B cell (primary cell): ENCODE measurements around the gene ABLIM1. TPM values are rescaled to one million over a fixed set of nuclear protein-coding genes. Genes with fewer than 3 reads are reported as not detected.

Experiments
- ATAC-seq: fragments of 200-7000 bp; cut with Tn5 transposase; one replicate; pipeline ENCODE4 v1.10.0; 2021; ENCODE audit warnings: low read depth, mild to moderate bottlenecking, moderate number of reproducible peaks, moderate library complexity
- CTCF ChIA-PET: fragments of 350-600 bp; sonication (Branson Sonifier 250); formaldehyde crosslinking; loops from one replicate; lab custom pipeline; 2021; ENCODE audit warnings: antibody characterized with exemption, inconsistent platforms; lab: Charles Lee
- POLR2A ChIA-PET: fragments of 350-600 bp; sonication (Branson Sonifier 250); formaldehyde crosslinking; loops from one replicate; lab custom pipeline; 2021; ENCODE audit warnings: antibody characterized with exemption; lab: Charles Lee
- DNase-seq: peaks from one replicate; pipeline ENCODE4 v3.0.0; 2013
- H2AFZ ChIP-seq: 2 replicates; pipeline ENCODE4 v1.6.1; 2012; ENCODE audit warnings: mild to moderate bottlenecking, low read depth, low read length; ENCODE audit not compliant: insufficient read depth, poor library complexity, severe bottlenecking
- H3K27ac ChIP-seq, 2 donors: 1 replicate in 1 of 2; 2 replicates in 1 of 2; pipeline ENCODE4 v1.5.1; 2012 to 2013; ENCODE audit warnings: low read length in 2 of 2, mild to moderate bottlenecking in 2 of 2, moderate library complexity in 1 of 2
- H3K27me3 ChIP-seq, 4 experiments: fragments of 200-600 bp in 1 of 4; sonication (generic) in 1 of 4; replicated peaks in 1 of 4; 1 replicate in 2 of 4; 2 replicates in 2 of 4; pipeline versions ENCODE4 v1.6.1 to v1.7.0; 2013 to 2016; ENCODE audit warnings: low read length in 3 of 4, mild to moderate bottlenecking in 2 of 4, mixed read lengths in 1 of 4, moderate library complexity in 1 of 4; ENCODE audit not compliant: insufficient read depth in 4 of 4, control insufficient read depth in 3 of 4; ENCODE audit errors: control extremely low read depth in 1 of 4
- H3K36me3 ChIP-seq, 2 experiments: replicated peaks in 1 of 2; 1 replicate in 1 of 2; 2 replicates in 1 of 2; pipeline versions ENCODE4 v1.6.1 to v1.7.1; 2013; ENCODE audit warnings: low read length in 1 of 2; ENCODE audit not compliant: insufficient read depth in 2 of 2, control insufficient read depth in 1 of 2; ENCODE audit errors: control extremely low read depth in 1 of 2, extremely low read depth in 1 of 2
- H3K4me1 ChIP-seq, 2 donors: fragments of 200-600 bp in 1 of 2; sonication (generic) in 1 of 2; 1 replicate in 1 of 2; 2 replicates in 1 of 2; pipeline versions ENCODE4 v1.5.1 to v1.6.1; 2013 to 2017; ENCODE audit warnings: low read length in 2 of 2; ENCODE audit not compliant: control insufficient read depth in 2 of 2, insufficient read depth in 2 of 2
- H3K4me2 ChIP-seq: replicated peaks from 2 replicates; pipeline ENCODE3; 2012; ENCODE audit warnings: mild to moderate bottlenecking, low read depth, low read length; ENCODE audit not compliant: poor library complexity, severe bottlenecking
- H3K4me3 ChIP-seq, 5 experiments: fragments of 200-600 bp in 1 of 5; sonication (generic) in 1 of 5; 1 replicate in 3 of 5; 2 replicates in 2 of 5; pipeline versions ENCODE4 v1.5.1 to v1.7.0; 2011 to 2016; ENCODE audit warnings: low read length in 4 of 5, mild to moderate bottlenecking in 4 of 5, low read depth in 2 of 5, control low read depth in 1 of 5, moderate library complexity in 1 of 5; ENCODE audit not compliant: insufficient read depth in 1 of 5; ENCODE audit errors: control extremely low read depth in 1 of 5, extremely low read depth in 1 of 5
- H3K79me2 ChIP-seq: fragments of 200-600 bp; sonication (generic); one replicate; pipeline ENCODE4 v1.6.0; 2016; ENCODE audit warnings: low read length; ENCODE audit not compliant: control insufficient read depth, insufficient read depth
- H3K9ac ChIP-seq: fragments of 200-600 bp; sonication (generic); 2 replicates; pipeline ENCODE4 v1.6.1; 2017; ENCODE audit warnings: mild to moderate bottlenecking, low read length, moderate library complexity
- H3K9me3 ChIP-seq, 3 donors: one replicate each; pipeline versions ENCODE4 v1.6.1 to v1.7.1; 2013; ENCODE audit warnings: low read length in 2 of 3; ENCODE audit not compliant: control insufficient read depth in 2 of 3, insufficient read depth in 1 of 3; ENCODE audit errors: control extremely low read depth in 1 of 3
- H4K20me1 ChIP-seq: 2 replicates; pipeline ENCODE4 v1.6.0; 2012; ENCODE audit warnings: mild to moderate bottlenecking, low read length; ENCODE audit not compliant: insufficient read depth, control insufficient read depth, poor library complexity, severe bottlenecking
- H3K27ac Mint-ChIP-seq: one replicate; pipeline ENCODE4 v1.8.0; 2021; ENCODE audit warnings: mixed read lengths
- H3K27me3 Mint-ChIP-seq: one replicate; pipeline ENCODE4 v1.8.0; 2021; ENCODE audit warnings: mixed read lengths
- H3K4me1 Mint-ChIP-seq: one replicate; pipeline ENCODE4 v1.8.0; 2021; ENCODE audit warnings: mixed read lengths
- H3K4me3 Mint-ChIP-seq: one replicate; pipeline ENCODE4 v1.8.0; 2021; ENCODE audit warnings: mixed read lengths
- H3K9me3 Mint-ChIP-seq: one replicate; pipeline ENCODE4 v1.8.0; 2022; ENCODE audit warnings: mixed read lengths; ENCODE audit not compliant: insufficient read depth
- EZH2 ChIP-seq: IDR thresholded peaks from 2 replicates; pipeline ENCODE4 v1.6.1; 2012; ENCODE audit warnings: borderline replicate concordance, low read depth, mild to moderate bottlenecking, moderate library complexity, low read length; ENCODE audit not compliant: insufficient read depth, poor library complexity, severe bottlenecking
- WGBS: methylation state at CpG from one replicate; pipeline ENCODE4 v1.1.5; 2013; ENCODE audit warnings: missing lambda C conversion rate; ENCODE audit not compliant: insufficient coverage; 5-methylcytosine and 5-hydroxymethylcytosine counted together
- intact Hi-C: fragments of 100-400 bp; cut with micrococcal nuclease; formaldehyde crosslinking; loops from one replicate; pipeline ENCODE4 v1.10.0; 2022
- polyA plus RNA-seq: library from polyadenylated mRNA; depleted of rRNA; stranded (reverse); fragments of >200 nt; gene quantifications from 2 replicates; pipeline ENCODE4 v1.2.3, GENCODE V29; 2012
- total RNA-seq, 2 donors: library from RNA; stranded (reverse); fragments of 120-200 nt in 1 of 2; gene quantifications; 1 replicate in 1 of 2; 2 replicates in 1 of 2; pipeline versions ENCODE4 v1.2.3 to v1.2.4, GENCODE V29; 2013 to 2022
- TF ChIP-seq, protein P1 (sequence below): fragments of 200-600 bp; IDR thresholded peaks from one replicate; pipeline ENCODE4 v1.8.0; 2022; ENCODE audit warnings: antibody characterized with exemption, mild to moderate bottlenecking

The ABLIM1 gene
- total and polyA plus RNA-seq, 2 donors (not counting 1 experiment from before 2014, with no cell fraction given): 55.6 to 148 TPM

DNA sequence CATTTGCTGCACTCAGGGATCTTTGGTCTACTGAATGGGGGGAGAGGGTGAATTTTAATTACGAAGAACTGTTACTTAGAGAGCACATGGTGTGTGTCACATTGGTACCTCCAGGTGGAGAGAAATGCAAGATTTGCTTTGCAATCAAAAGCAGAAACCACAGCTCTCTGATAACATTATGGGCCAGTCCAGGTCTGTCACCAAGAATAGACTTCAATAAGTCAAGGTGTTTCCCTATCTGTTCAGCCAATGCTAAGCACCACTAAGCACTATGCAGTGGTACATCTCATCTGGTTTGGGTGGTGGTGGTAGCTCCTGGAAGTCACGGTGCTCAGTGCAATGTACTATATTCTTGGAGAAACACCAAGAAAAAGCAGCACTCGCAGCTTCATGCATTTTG lies 134.2 kb downstream of the ABLIM1 start:
- Mint-ChIP-seq H3K4me3 (peak overlapping the region; percentile 95), H3K27me3 (no peaks in the 10 kb centered on the region), H3K4me1 (peaks cover 83% of the 10 kb centered on the region), H3K9me3 (no peaks in the 10 kb centered on the region), H3K27ac (peak overlapping the region; percentile 88)
- 47% methylated on average over 3 of the region's 3 CpGs for WGBS
- peak overlapping the region; percentile 84 for H3K4me2 ChIP-seq
- no peaks in the 10 kb centered on the region for H3K9me3 ChIP-seq
- H2AFZ ChIP-seq: no peak overlapping the region
- no peaks in the 10 kb centered on the region for H3K27me3 ChIP-seq
- peak overlapping the region; percentile 86 for H3K9ac ChIP-seq
- peak overlapping the region in 1 of 5 experiments; percentile 84 for H3K4me3 ChIP-seq
- peaks cover 0 to 10% of the 10 kb centered on the region in 2 experiments for H3K36me3 ChIP-seq
- H3K79me2 ChIP-seq: peaks cover 72% of the 10 kb centered on the region
- ATAC-seq: no peak
- intact Hi-C loops: loop anchor here (10.0 kb wide), 1 partner anchor 301 kb away; the partner anchor contains the start of gene FHIP2A
- ChIA-PET POLR2A (interaction anchor here (1.2 kb wide), 2 partner anchors 20 to 25 kb away, joined by 4 to 16 read pairs; no protein-coding TSS in a partner anchor), CTCF (interaction anchor here (0.7 to 16.9 kb wide), 11 partner anchors 10 to 298 kb away, joined by 3 to 212 read pairs (median 5); partner anchors contain the start of gene FHIP2A)
- H3K27ac ChIP-seq: peak overlapping the region in 1 of 2 donors; percentile 96
- peaks cover 53% of the 10 kb centered on the region for H4K20me1 ChIP-seq
- DNase-seq: peak; percentile 46
- TF ChIP-seq, protein P1, sequence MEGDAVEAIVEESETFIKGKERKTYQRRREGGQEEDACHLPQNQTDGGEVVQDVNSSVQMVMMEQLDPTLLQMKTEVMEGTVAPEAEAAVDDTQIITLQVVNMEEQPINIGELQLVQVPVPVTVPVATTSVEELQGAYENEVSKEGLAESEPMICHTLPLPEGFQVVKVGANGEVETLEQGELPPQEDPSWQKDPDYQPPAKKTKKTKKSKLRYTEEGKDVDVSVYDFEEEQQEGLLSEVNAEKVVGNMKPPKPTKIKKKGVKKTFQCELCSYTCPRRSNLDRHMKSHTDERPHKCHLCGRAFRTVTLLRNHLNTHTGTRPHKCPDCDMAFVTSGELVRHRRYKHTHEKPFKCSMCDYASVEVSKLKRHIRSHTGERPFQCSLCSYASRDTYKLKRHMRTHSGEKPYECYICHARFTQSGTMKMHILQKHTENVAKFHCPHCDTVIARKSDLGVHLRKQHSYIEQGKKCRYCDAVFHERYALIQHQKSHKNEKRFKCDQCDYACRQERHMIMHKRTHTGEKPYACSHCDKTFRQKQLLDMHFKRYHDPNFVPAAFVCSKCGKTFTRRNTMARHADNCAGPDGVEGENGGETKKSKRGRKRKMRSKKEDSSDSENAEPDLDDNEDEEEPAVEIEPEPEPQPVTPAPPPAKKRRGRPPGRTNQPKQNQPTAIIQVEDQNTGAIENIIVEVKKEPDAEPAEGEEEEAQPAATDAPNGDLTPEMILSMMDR: no peak
- no peak for TF ChIP-seq EZH2
- peaks cover 62 to 78% of the 10 kb centered on the region in 2 donors for H3K4me1 ChIP-seq

DNA sequence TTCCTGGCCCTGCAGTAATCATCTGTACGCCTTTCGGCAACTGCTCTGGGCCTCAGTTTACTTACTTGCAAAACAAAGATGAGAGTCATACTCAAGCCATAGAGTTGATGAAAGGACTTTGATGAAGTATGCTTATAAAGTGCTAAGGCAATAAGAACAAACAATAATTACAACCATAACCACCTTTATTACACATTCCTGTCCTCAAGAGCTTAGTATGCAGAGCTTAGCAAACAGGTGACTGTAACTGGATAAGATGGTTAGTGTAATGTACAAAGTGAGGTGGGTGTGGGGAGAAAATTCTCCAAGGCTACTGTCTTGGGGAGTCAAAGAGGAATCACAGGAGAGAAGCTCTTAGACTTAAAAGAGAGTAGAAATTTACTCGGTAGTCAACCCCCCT lies 136.8 kb downstream of the ABLIM1 start:
- POLR2A ChIA-PET: no interaction called here
- Mint-ChIP-seq H3K4me1 (peaks cover 93% of the 10 kb centered on the region), H3K27me3 (no peaks in the 10 kb centered on the region), H3K4me3 (no peak overlapping the region), H3K9me3 (no peaks in the 10 kb centered on the region), H3K27ac (peak overlapping the region; percentile 7)
- CTCF ChIA-PET: interaction anchor here (0.6 to 16.9 kb wide), 6 partner anchors 10 to 174 kb away, joined by 3 to 212 read pairs (median 13); no protein-coding TSS in a partner anchor
- intact Hi-C loops: loop anchor here (10.0 kb wide), 1 partner anchor 304 kb away; the partner anchor contains the start of gene FHIP2A
- no peak for DNase-seq
- no peaks in the 10 kb centered on the region for H3K9me3 ChIP-seq
- 100% methylated on average over 2 of the region's 3 CpGs for WGBS
- TF ChIP-seq EZH2: no peak
- TF ChIP-seq, protein P1: no peak
- peaks cover 96% of the 10 kb centered on the region for H3K79me2 ChIP-seq
- H3K9ac ChIP-seq: no peak overlapping the region
- H3K4me2 ChIP-seq: no peak overlapping the region
- peaks cover 0 to 10% of the 10 kb centered on the region in 2 experiments for H3K36me3 ChIP-seq
- H4K20me1 ChIP-seq: peaks cover 78% of the 10 kb centered on the region
- H2AFZ ChIP-seq: no peak overlapping the region
- ATAC-seq: no peak
- H3K4me1 ChIP-seq: peaks cover 74 to 82% of the 10 kb centered on the region in 2 donors
- H3K27me3 ChIP-seq: no peaks in the 10 kb centered on the region
- no peak overlapping the region for H3K27ac ChIP-seq
- no peak overlapping the region for H3K4me3 ChIP-seq
